GM21576 (cell line): ENCODE data around the gene NLK.
"Not testable (repeated sequence)": the region's sequence is repeated elsewhere in the genome, so short reads cannot be mapped to it uniquely, and the experiment has no call there.

Source experiments
- ATAC-seq: cut with Tn5 transposase; IDR thresholded peaks from one replicate; pipeline ENCODE4 v1.9.1; 2021; ENCODE audit warnings: mild to moderate bottlenecking, moderate library complexity; ENCODE audit not compliant: unreplicated experiment

The NLK gene

GRCh38 chr17:28145348-28145747 lies 102.9 kb downstream of the NLK start:
- no peak for ATAC-seq

- no peak for ATAC-seq
These were observed 104.5 kb downstream of the NLK start for GRCh38 chr17:28147017-28147416.

GRCh38 chr17:28151001-28151400 lies 108.5 kb downstream of the NLK start:
- ATAC-seq = no peak

GRCh38 chr17:28154214-28154613 lies 111.7 kb downstream of the NLK start:
- no peak for ATAC-seq

- not testable (repeated sequence) for ATAC-seq
These were observed 112.9 kb downstream of the NLK start for GRCh38 chr17:28155405-28155804.

- no peak for ATAC-seq
These were observed 116.5 kb downstream of the NLK start for GRCh38 chr17:28159004-28159403.

- ATAC-seq = no peak
These were observed 117.4 kb downstream of the NLK start for GRCh38 chr17:28159924-28160323.

GRCh38 chr17:28160610-28161009 lies 118.1 kb downstream of the NLK start:
- ATAC-seq = no peak

- no peak for ATAC-seq
These were observed 118.8 kb downstream of the NLK start for GRCh38 chr17:28161311-28161710.

- ATAC-seq = no peak
These were observed 124.0 kb downstream of the NLK start for GRCh38 chr17:28166478-28166877.

GRCh38 chr17:28169621-28170349 lies 127.3 kb downstream of the NLK start:
- no peak for ATAC-seq

GRCh38 chr17:28170771-28171170 lies 128.3 kb downstream of the NLK start:
- ATAC-seq = no peak

- no peak for ATAC-seq
These were observed 130.6 kb downstream of the NLK start for GRCh38 chr17:28173031-28173561.

GRCh38 chr17:28173801-28174200 lies 131.3 kb downstream of the NLK start:
- no peak for ATAC-seq

GRCh38 chr17:28174352-28175046 lies 132.0 kb downstream of the NLK start:
- no peak for ATAC-seq

GRCh38 chr17:28177351-28177750 lies 134.9 kb downstream of the NLK start:
- no peak for ATAC-seq

- ATAC-seq = no peak
These were observed 136.3 kb downstream of the NLK start for GRCh38 chr17:28178800-28179199.

GRCh38 chr17:28180449-28180848 lies 138.0 kb downstream of the NLK start:
- no peak for ATAC-seq

- no peak for ATAC-seq
These were observed 139.1 kb downstream of the NLK start for GRCh38 chr17:28181568-28181967.

GRCh38 chr17:28182559-28182958 lies 140.1 kb downstream of the NLK start:
- no peak for ATAC-seq

GRCh38 chr17:28185658-28186057 lies 143.2 kb downstream of the NLK start:
- no peak for ATAC-seq

- not testable (repeated sequence) for ATAC-seq
These were observed 144.0 kb downstream of the NLK start for GRCh38 chr17:28186472-28186871.
